GM21737 (cell line): ENCODE data around the gene EMX2.
"Not testable (repeated sequence)": the region's sequence is repeated elsewhere in the genome, so short reads cannot be mapped to it uniquely, and the experiment has no call there.

Experiments
- ATAC-seq: cut with Tn5 transposase; IDR thresholded peaks from one replicate; pipeline ENCODE4 v1.9.1; 2021; ENCODE audit warnings: mild to moderate bottlenecking, moderate library complexity; ENCODE audit not compliant: unreplicated experiment

Gene EMX2

DNA sequence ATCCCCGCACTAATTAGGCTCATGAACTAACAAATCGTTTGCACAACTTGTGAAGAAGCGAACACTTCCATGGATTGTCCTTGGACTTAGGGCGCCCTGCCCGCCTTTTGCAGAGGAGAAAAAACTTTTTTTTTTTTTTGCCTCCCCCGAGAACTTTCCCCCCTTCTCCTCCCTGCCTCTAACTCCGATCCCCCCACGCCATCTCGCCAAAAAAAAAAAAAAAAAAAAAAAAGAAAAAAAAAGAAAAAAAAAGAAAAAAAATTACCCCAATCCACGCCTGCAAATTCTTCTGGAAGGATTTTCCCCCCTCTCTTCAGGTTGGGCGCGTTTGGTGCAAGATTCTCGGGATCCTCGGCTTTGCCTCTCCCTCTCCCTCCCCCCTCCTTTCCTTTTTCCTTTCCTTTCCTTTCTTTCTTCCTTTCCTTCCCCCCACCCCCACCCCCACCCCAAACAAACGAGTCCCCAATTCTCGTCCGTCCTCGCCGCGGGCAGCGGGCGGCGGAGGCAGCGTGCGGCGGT, at the start of gene EMX2:
Gene EMX2 (plus strand): TSS at position 41 of the 519 bp plus-strand sequence. CDS start 522 bp downstream, outside the sequence.
- no peak for ATAC-seq

DNA sequence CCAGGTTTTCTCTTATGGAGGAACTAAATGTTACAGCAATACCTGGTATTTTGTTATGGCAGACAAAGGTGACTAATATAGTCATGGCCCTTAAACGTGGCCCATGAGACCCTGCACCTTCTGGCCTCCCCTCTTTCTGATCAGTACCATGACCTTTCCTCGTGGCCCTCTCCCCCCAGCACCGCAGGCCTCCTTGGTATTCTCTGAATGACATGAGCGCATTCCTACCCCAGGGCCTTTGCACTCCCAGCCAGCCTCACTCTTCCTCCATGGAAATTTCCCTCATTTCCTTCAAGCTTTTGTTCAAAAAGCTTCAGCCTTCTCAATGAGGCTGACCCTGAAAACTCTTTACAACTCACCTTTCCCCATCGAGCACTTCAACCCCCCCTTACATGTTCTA, 46.5 kb upstream of the EMX2 start:
- no peak for ATAC-seq

GRCh38 chr10:117496616-117497028, 45.9 kb upstream of the EMX2 start:
- peak; percentile 78 for ATAC-seq

DNA sequence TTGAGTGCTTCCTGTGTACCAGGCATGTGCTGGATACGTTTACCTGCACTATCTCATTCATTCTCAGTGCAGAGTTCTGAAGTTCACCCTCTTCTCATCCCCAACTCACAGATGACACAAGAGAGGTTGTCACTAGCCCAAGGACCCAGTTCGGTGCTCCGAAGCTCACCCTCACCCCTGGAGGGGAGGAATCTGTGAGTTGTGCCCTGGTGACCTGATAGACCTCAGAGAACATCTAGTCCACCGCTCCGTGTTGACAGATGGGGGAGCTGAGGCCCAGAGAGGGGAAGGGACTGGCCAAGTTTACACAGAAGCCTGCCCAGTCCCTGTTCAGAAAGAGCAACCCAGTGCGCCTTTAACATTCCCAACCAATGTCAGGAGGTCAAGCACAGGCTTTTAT, 44.8 kb upstream of the EMX2 start:
- ATAC-seq, result no peak

DNA sequence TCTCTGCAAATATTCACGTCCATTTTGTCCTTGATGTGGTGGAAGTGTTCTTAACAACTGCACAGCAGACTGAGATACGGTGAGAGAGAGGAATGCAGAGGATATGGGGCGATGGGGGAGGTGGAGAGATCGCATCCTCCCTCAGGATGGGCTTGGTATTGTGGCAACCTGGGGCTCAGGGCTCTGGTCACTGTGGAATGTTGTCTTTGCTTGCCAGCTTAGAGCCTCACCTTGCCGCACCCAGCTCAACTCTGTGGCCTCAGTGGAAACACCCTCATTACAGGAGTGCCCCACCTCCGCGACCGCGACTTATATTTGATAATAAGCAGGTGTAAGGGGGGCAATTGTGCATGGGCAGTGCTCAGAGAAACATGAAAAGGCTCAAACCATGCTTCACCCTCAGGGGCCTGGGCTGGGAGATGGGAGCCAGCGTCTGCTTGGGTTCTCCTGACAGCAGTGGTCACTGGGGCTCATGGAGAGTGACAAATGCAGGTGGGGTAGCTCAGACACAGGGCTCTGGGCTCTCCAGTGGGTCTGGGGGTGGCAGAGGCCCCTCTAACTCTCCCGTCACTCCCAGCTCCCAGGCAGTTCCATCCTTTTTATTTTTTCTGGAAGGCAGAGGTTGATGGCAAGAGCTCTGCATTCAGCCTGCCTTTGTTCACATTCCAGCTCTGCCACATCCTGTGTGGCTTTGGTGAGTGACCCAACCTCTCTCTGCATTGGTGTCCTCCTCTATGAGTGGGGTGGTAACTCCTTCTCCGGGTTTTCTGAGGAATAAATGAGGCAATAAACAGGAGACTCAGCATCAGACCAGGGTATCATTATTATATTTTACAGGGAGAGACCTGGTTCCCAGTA, 43.1 kb upstream of the EMX2 start:
- no peak for ATAC-seq

- ATAC-seq, result no peak
Observed at GRCh38 chr10:117500456-117500855, 42.1 kb upstream of the EMX2 start.

- no peak for ATAC-seq
Observed at GRCh38 chr10:117501460-117502035, 41.0 kb upstream of the EMX2 start.

DNA sequence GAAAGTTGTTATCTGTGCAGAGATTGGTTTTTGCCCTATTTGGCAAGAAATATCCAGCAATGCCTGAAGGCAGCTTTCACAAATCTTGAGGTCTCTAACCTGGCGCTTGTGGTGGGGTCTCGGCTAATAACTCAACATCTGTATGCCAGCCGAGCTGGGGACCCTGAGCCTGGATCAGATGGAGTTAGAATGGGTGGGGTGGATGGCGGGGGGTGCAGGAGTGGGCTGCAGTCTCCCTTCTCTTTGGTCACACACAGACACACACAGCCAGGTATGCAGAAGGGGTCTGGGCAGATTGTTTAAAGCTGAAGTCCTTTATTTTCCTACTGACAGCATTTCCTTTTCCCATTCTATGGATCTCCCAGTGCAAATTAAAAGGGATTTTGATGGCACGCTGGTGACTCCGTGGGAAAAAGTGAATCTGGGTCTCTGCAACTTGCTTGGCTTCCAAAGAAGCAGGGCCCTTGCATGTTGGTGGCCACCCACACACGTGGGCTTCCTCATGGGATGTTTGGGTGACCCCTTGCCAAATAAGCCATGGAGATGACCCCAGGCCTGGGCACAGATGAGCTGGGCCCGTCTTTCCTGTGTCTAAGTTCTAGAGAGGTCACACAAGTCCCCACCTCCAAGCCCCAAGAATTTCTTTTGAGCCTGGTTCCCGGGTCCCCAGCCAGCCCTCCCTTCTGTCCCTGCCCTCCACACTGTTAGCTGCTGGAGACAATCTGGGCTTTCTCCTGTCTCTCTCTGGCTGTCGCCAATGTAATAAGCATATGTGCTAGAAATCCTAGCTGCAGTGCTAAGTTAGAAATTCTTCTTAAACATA, 39.9 kb upstream of the EMX2 start:
- no peak for ATAC-seq

- ATAC-seq, result peak; percentile 88
Observed at GRCh38 chr10:117503244-117504205, 39.0 kb upstream of the EMX2 start.

- no peak for ATAC-seq
Observed at GRCh38 chr10:117504562-117504961, 38.0 kb upstream of the EMX2 start.

DNA sequence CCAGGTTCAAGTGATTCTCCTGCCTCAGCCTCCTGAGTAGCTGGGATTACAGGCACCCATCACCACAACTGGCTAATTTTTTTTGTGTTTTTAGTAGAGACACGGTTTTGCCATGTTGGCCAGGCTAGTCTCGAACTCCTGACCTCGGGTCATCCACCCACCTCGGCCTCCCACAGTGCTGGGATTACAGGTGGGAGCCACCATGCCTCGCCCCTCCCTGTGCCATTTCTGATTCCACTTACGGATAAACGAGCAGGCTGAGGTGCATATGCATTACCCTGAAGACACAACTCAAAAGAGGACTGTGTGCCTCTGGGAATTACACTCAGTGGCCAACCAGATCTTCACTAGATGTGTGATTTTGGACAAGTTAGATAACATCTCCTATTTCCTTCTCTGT, 35.5 kb upstream of the EMX2 start:
- ATAC-seq, result not testable (repeated sequence)

- no peak for ATAC-seq
Observed at GRCh38 chr10:117509573-117509972, 33.0 kb upstream of the EMX2 start.

GRCh38 chr10:117511601-117512390, 30.8 kb upstream of the EMX2 start:
- ATAC-seq, result no peak

DNA sequence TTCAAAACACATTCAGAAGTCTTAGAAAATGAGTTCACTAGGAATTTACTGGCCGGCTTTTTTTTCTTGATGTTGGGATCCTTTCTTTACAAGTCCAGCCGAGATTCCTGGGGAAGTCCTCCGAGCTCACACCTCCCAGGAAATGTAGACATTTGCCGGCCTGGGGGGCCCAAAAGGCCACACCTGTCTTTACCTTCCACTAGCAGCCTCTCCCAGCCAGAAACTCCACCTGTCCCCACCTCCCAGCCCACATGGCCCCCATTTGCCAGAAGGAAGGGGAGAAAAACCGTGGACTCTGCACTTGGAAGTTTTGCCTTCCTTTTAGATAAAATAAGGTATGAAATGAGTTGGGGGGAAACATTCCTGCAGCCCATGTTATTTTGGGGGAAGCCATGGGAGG, 27.6 kb upstream of the EMX2 start:
- no peak for ATAC-seq

- no peak for ATAC-seq
Observed at GRCh38 chr10:117516681-117517080, 25.9 kb upstream of the EMX2 start.

GRCh38 chr10:117518246-117518645, 24.3 kb upstream of the EMX2 start:
- ATAC-seq, result no peak

- ATAC-seq, result no peak
Observed at GRCh38 chr10:117519286-117519685, 23.3 kb upstream of the EMX2 start.

DNA sequence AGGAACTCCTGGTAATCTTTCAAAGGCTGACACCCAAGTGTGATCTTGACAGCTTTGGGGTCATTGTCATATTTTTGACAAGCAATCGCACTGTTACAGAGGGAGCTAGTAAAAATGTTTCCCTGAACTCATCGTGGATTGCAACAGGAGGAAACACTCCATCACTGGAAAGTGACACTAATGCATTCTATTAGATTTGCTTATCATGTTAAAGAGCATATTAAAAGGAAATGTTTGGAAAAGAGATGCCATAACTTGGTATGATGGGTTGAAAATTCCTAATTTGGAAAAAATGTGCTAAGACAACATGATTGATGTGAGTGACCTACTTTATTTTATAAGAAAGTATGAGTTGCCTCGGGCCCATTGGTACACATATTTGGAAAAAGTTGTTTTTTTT, 22.7 kb upstream of the EMX2 start:
- no peak for ATAC-seq

GRCh38 chr10:117530791-117531190, 11.8 kb upstream of the EMX2 start:
- ATAC-seq, result no peak
